Measurements from ENCODE around the gene RFPL2.
"Not testable (repeated sequence)": the region's sequence is repeated elsewhere in the genome, so short reads cannot be mapped to it uniquely, and the experiment has no call there.

RFPL2 gene

DNA sequence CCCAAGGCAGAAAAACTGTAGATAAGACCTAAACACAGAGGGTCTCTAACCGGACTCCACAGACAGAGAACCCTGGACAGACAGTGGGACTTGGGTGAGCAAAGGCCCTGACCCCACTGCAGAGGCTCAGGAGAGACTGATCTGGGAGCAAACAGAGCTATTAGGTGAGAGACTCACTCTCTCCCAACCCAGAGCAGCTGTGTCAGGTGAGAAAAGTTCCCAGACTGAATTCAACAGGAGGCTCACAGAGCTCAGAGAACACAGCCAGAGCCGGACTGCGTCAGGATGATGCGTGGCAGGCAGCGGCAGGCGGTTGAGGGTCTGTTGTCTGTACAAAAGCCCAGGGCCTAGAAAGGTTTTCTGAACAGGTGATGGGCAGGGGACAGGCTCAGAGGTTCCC lies 5.5 kb downstream of the RFPL2 start:
- no peak for DNase-seq
- Histone ChIP-seq H3K27ac (ENCODE audit: insufficient read depth, low read length, poor library complexity, severe bottlenecking) (no peak overlapping the region), H3K27me3 (replicated peaks; ENCODE audit: control insufficient read depth, insufficient read depth, low read length, poor library complexity, severe bottlenecking) (no peaks in the 10 kb centered on the region), H3K36me3 (ENCODE audit: control insufficient read depth, insufficient read depth, low read length) (no peaks in the 10 kb centered on the region), H3K4me3 (ENCODE audit: insufficient read depth, low read depth, low read length, poor library complexity, severe bottlenecking) (no peak overlapping the region), H3K4me1 (ENCODE audit: control insufficient read depth, insufficient read depth, low read length, poor library complexity, severe bottlenecking) (peaks cover 33% of the 10 kb centered on the region), H3K9me3 (ENCODE audit: control insufficient read depth, low read length) (no peaks in the 10 kb centered on the region)

DNA sequence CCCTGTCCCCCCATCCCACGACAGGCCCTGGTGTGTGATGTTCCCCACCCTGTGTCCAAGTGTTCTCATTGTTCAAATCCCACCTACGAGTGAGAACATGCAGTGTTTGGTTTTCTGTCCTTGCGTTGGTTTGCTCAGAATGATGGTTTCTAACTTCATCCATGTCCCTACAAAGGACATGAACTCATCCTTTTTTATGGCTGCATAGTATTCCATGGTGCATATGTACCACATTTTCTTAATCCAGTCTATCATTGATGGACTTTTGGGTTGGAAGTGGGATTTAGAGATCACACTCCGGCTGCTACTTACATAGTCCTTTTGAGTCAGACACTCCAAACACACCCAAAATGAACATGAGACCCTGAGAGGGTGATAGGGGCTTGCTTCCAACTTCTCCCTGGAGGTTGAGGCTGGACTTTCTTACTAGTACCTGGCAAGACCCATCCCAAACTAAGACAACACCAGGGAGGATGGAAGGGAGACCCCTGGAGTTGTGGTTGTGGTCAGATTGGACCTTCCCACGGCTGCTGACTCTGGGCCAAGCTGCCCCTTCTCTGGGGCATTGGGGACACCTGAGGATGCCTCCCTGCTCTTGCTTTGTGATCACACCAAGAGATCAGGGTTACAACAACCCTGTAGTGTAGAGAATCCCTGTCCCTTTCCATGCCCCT lies 7.2 kb downstream of the RFPL2 start:
- not testable (repeated sequence) for H3K4me3 ChIP-seq (ENCODE audit: insufficient read depth, low read depth, low read length, poor library complexity, severe bottlenecking); H3K36me3 ChIP-seq (ENCODE audit: control insufficient read depth, insufficient read depth, low read length); H3K27ac ChIP-seq (ENCODE audit: insufficient read depth, low read length, poor library complexity, severe bottlenecking); H3K9me3 ChIP-seq (ENCODE audit: control insufficient read depth, low read length); DNase-seq; H3K27me3 ChIP-seq (replicated peaks; ENCODE audit: control insufficient read depth, insufficient read depth, low read length, poor library complexity, severe bottlenecking)
- H3K4me1 ChIP-seq (ENCODE audit: control insufficient read depth, insufficient read depth, low read length, poor library complexity, severe bottlenecking) = peaks cover 23% of the 10 kb centered on the region

GRCh38 chr22:32195900-32196299 lies 9.0 kb downstream of the RFPL2 start:
- H3K4me1 ChIP-seq (ENCODE audit: control insufficient read depth, insufficient read depth, low read length, poor library complexity, severe bottlenecking); H3K27me3 ChIP-seq (replicated peaks; ENCODE audit: control insufficient read depth, insufficient read depth, low read length, poor library complexity, severe bottlenecking); H3K36me3 ChIP-seq (ENCODE audit: control insufficient read depth, insufficient read depth, low read length); H3K27ac ChIP-seq (ENCODE audit: insufficient read depth, low read length, poor library complexity, severe bottlenecking); H3K9me3 ChIP-seq (ENCODE audit: control insufficient read depth, low read length); DNase-seq; H3K4me3 ChIP-seq (ENCODE audit: insufficient read depth, low read depth, low read length, poor library complexity, severe bottlenecking): not testable (repeated sequence)

DNA sequence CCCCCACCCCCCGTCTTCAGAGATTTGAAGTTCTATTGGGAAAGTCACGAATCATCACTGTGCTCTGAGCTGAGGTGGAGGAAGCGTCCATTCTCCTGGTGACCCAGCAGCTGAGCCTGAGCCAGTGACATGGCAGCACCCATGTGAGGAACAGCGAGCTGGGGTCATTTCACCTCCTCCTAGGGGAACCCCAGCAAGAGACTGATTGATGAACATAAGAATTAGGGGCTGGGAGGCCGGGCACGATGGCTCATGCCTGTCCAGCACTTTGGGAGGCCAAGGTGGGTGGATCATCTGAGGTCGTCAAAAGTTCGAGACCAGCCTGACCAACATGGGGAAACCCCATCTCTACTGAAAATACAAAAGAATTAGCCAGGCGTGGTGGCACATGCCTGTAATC lies 11.5 kb downstream of the RFPL2 start:
- H3K9me3 ChIP-seq (ENCODE audit: control insufficient read depth, low read length); H3K4me3 ChIP-seq (ENCODE audit: insufficient read depth, low read depth, low read length, poor library complexity, severe bottlenecking); H3K27me3 ChIP-seq (replicated peaks; ENCODE audit: control insufficient read depth, insufficient read depth, low read length, poor library complexity, severe bottlenecking); DNase-seq; H3K36me3 ChIP-seq (ENCODE audit: control insufficient read depth, insufficient read depth, low read length); H3K27ac ChIP-seq (ENCODE audit: insufficient read depth, low read length, poor library complexity, severe bottlenecking); H3K4me1 ChIP-seq (ENCODE audit: control insufficient read depth, insufficient read depth, low read length, poor library complexity, severe bottlenecking): not testable (repeated sequence)

- H3K4me1 ChIP-seq (ENCODE audit: control insufficient read depth, insufficient read depth, low read length, poor library complexity, severe bottlenecking); H3K27ac ChIP-seq (ENCODE audit: insufficient read depth, low read length, poor library complexity, severe bottlenecking); H3K9me3 ChIP-seq (ENCODE audit: control insufficient read depth, low read length); H3K27me3 ChIP-seq (replicated peaks; ENCODE audit: control insufficient read depth, insufficient read depth, low read length, poor library complexity, severe bottlenecking); H3K4me3 ChIP-seq (ENCODE audit: insufficient read depth, low read depth, low read length, poor library complexity, severe bottlenecking); H3K36me3 ChIP-seq (ENCODE audit: control insufficient read depth, insufficient read depth, low read length); DNase-seq: not testable (repeated sequence)
Observed at GRCh38 chr22:32191021-32191420, 13.9 kb downstream of the RFPL2 start.

GRCh38 chr22:32185821-32186220 lies 19.1 kb downstream of the RFPL2 start:
- no peaks in the 10 kb centered on the region for H3K9me3 ChIP-seq (ENCODE audit: control insufficient read depth, low read length)
- no peak overlapping the region for H3K27ac ChIP-seq (ENCODE audit: insufficient read depth, low read length, poor library complexity, severe bottlenecking)

DNA sequence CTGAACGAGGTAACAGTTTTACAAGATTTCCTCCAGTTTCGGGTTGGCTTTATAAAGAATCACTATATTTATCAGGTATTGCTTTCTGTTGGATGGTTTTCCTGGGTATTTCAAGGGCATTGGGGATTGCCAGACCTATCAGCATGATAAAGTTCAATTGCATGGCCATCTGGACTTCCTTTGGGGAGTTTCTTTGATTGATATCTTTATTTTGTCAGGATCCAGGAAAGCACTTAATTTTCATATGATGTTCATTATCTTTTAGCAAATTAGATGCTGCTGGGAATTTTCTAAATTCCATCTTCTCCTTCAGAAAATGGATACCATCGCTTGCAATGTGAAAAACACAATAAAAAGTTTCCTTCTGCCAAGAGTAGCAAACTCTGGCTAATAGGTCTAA lies 21.2 kb downstream of the RFPL2 start:
- H3K9me3 ChIP-seq (ENCODE audit: control insufficient read depth, low read length) = no peaks in the 10 kb centered on the region
- DNase-seq = no peak
- no peaks in the 10 kb centered on the region for H3K36me3 ChIP-seq (ENCODE audit: control insufficient read depth, insufficient read depth, low read length)
- H3K4me3 ChIP-seq (ENCODE audit: insufficient read depth, low read depth, low read length, poor library complexity, severe bottlenecking) = no peak overlapping the region
- H3K27ac ChIP-seq (ENCODE audit: insufficient read depth, low read length, poor library complexity, severe bottlenecking) = no peak overlapping the region
- no peaks in the 10 kb centered on the region for H3K27me3 ChIP-seq (replicated peaks; ENCODE audit: control insufficient read depth, insufficient read depth, low read length, poor library complexity, severe bottlenecking)
- no peaks in the 10 kb centered on the region for H3K4me1 ChIP-seq (ENCODE audit: control insufficient read depth, insufficient read depth, low read length, poor library complexity, severe bottlenecking)

More at GRCh38 chr22:32185821-32186220, 19.1 kb downstream of the RFPL2 start:
- no peaks in the 10 kb centered on the region for H3K36me3 ChIP-seq (ENCODE audit: control insufficient read depth, insufficient read depth, low read length)
- no peaks in the 10 kb centered on the region for H3K4me1 ChIP-seq (ENCODE audit: control insufficient read depth, insufficient read depth, low read length, poor library complexity, severe bottlenecking)
- H3K4me3 ChIP-seq (ENCODE audit: insufficient read depth, low read depth, low read length, poor library complexity, severe bottlenecking) = no peak overlapping the region
- H3K27me3 ChIP-seq (replicated peaks; ENCODE audit: control insufficient read depth, insufficient read depth, low read length, poor library complexity, severe bottlenecking) = no peaks in the 10 kb centered on the region
- no peak for DNase-seq

DNA sequence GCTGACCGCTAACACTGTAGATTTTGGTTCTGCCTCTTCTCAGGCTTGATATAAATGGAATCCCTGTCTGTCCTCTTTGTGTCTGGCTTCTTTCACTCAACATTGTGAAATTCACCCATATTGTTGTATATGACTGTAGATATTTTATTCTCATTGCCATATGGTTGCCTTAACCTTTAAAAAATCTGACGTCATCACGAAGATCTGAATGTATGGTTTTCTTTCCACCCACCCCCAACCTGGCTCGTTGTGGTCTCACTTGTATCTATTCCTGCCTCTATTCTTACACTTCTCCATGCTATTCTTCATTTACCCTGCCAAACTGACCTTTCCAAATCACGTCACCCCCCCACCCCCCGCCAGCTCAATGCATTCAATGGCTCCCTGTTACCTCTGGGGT lies 23.8 kb downstream of the RFPL2 start:
- H3K27ac ChIP-seq (ENCODE audit: insufficient read depth, low read length, poor library complexity, severe bottlenecking) = no peak overlapping the region
- H3K4me3 ChIP-seq (ENCODE audit: insufficient read depth, low read depth, low read length, poor library complexity, severe bottlenecking) = no peak overlapping the region
- H3K9me3 ChIP-seq (ENCODE audit: control insufficient read depth, low read length) = no peaks in the 10 kb centered on the region
- H3K36me3 ChIP-seq (ENCODE audit: control insufficient read depth, insufficient read depth, low read length) = no peaks in the 10 kb centered on the region
- H3K27me3 ChIP-seq (replicated peaks; ENCODE audit: control insufficient read depth, insufficient read depth, low read length, poor library complexity, severe bottlenecking) = peaks cover 3% of the 10 kb centered on the region
- no peak for DNase-seq
- H3K4me1 ChIP-seq (ENCODE audit: control insufficient read depth, insufficient read depth, low read length, poor library complexity, severe bottlenecking) = peaks cover 6% of the 10 kb centered on the region

DNA sequence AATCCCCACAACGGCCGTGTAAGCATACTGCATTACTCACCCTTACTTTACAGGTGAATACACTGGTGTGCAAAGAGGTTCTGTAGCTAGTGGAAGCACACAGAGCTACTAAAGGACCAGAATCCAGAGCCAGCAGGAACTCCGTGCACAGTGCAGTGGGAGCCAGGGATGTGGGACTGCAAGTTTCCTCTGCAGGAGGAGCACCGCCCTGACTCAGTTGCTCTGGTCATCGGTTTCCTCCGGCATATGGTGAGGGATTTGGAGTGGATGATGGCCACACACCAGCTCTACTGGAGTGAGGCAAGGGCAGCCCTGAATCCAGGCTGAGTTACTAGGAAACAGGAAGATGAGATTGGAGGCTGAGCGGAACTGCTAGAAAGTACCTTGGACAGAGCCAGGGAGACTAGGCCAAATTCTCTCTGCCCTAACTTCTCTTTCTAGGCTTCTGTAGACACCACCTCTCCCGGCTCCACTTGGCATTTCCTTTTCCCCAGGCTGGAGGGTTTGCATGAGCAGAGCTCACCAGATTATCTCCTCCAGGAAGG lies 27.6 kb downstream of the RFPL2 start:
- Histone ChIP-seq H3K4me3 (ENCODE audit: insufficient read depth, low read depth, low read length, poor library complexity, severe bottlenecking) (no peak overlapping the region), H3K27me3 (replicated peaks; ENCODE audit: control insufficient read depth, insufficient read depth, low read length, poor library complexity, severe bottlenecking) (peaks cover 3% of the 10 kb centered on the region), H3K36me3 (ENCODE audit: control insufficient read depth, insufficient read depth, low read length) (no peaks in the 10 kb centered on the region), H3K9me3 (ENCODE audit: control insufficient read depth, low read length) (no peaks in the 10 kb centered on the region), H3K27ac (ENCODE audit: insufficient read depth, low read length, poor library complexity, severe bottlenecking) (no peak overlapping the region), H3K4me1 (ENCODE audit: control insufficient read depth, insufficient read depth, low read length, poor library complexity, severe bottlenecking) (peaks cover 7% of the 10 kb centered on the region)
- no peak for DNase-seq

DNA sequence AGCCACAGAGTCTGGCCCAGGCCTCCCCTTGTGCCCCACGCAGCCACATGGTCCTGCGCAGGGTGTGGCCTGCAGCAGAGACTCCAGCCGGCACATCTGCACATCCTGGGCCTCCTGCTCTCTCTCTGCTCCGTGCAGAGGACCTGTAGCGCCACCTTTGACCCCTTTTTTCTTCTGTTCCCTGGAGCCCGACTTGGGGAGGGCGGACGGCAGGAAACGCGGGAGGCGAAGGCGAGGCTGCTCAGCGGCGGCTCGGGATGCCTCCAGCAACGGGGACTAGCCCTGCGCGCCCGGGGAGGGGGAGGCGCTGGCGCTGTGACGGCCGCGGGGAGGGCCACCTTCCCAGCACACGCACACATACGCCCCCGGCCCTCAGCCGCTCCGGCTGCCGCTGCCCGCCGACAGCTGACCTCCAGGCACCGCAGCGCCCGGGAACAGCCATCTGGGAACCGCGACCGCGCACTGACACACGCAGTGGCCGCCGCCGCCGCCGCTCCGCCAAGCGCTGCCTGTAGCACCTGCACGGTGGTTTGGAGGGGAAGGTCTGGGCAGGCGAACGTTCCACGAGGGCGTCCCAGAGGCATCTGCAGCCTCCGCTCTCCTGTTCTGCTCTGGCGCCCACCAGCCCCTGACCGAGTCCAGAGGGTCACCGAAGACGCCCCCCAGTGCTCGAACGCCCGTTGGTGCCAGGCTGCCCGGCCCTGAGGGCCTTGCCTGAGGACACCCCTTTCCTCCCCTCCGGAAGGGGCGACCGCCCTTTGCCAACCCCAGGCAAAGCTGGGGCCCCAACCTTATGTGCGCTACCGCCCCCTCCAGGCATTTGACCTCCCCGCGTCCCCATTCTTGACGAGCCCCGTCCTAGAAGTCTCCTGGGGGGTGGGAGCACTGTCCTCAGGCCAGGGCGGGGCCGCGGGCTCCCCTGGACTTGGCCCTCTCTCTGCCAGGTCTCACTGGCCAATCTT lies 28.9 kb downstream of the RFPL2 start:
- Histone ChIP-seq H3K27ac (ENCODE audit: insufficient read depth, low read length, poor library complexity, severe bottlenecking) (no peak overlapping the region), H3K36me3 (ENCODE audit: control insufficient read depth, insufficient read depth, low read length) (no peaks in the 10 kb centered on the region), H3K4me1 (ENCODE audit: control insufficient read depth, insufficient read depth, low read length, poor library complexity, severe bottlenecking) (peaks cover 7% of the 10 kb centered on the region), H3K4me3 (ENCODE audit: insufficient read depth, low read depth, low read length, poor library complexity, severe bottlenecking) (peak overlapping the region; percentile 44), H3K27me3 (replicated peaks; ENCODE audit: control insufficient read depth, insufficient read depth, low read length, poor library complexity, severe bottlenecking) (peaks cover 3% of the 10 kb centered on the region), H3K9me3 (ENCODE audit: control insufficient read depth, low read length) (no peaks in the 10 kb centered on the region)
- DNase-seq = no peak

Data from effector memory CD4-positive, alpha-beta T cell (primary cell).